GM19455 (cell line): ENCODE results near the gene SLC12A7.
"Not testable (repeated sequence)": the region's sequence is repeated elsewhere in the genome, so short reads cannot be mapped to it uniquely, and the experiment has no call there.

Source experiments
- ATAC-seq: cut with Tn5 transposase; IDR thresholded peaks from one replicate; pipeline ENCODE4 v1.9.1; 2021; ENCODE audit not compliant: unreplicated experiment

The SLC12A7 gene

GRCh38 chr5:1027631-1028441 lies 84.0 kb downstream of the SLC12A7 start:
- no peak for ATAC-seq

- no peak for ATAC-seq
Measured at GRCh38 chr5:1026700-1027621, 84.9 kb downstream of the SLC12A7 start.

GRCh38 chr5:1021969-1022336 lies 89.9 kb downstream of the SLC12A7 start:
- not testable (repeated sequence) for ATAC-seq

- ATAC-seq, result no peak
Measured at GRCh38 chr5:1021136-1021968, 90.5 kb downstream of the SLC12A7 start.

GRCh38 chr5:1020452-1020961 lies 91.4 kb downstream of the SLC12A7 start:
- ATAC-seq, result no peak

GRCh38 chr5:1019001-1019905 lies 92.6 kb downstream of the SLC12A7 start:
- no peak for ATAC-seq

GRCh38 chr5:1018596-1018995 lies 93.3 kb downstream of the SLC12A7 start:
- no peak for ATAC-seq

GRCh38 chr5:1017691-1018455 lies 94.0 kb downstream of the SLC12A7 start:
- ATAC-seq, result no peak

- ATAC-seq, result no peak
Measured at GRCh38 chr5:1017056-1017455, 94.8 kb downstream of the SLC12A7 start.

GRCh38 chr5:1016476-1016875 lies 95.4 kb downstream of the SLC12A7 start:
- no peak for ATAC-seq

GRCh38 chr5:1016036-1016435 lies 95.8 kb downstream of the SLC12A7 start:
- ATAC-seq, result no peak

GRCh38 chr5:1015507-1015906 lies 96.4 kb downstream of the SLC12A7 start:
- no peak for ATAC-seq

GRCh38 chr5:1014781-1015221 lies 97.1 kb downstream of the SLC12A7 start:
- ATAC-seq, result no peak

GRCh38 chr5:1014346-1014745 lies 97.5 kb downstream of the SLC12A7 start:
- no peak for ATAC-seq

- ATAC-seq, result no peak
Measured at GRCh38 chr5:1013948-1014301, 97.9 kb downstream of the SLC12A7 start.

- ATAC-seq, result no peak
Measured at GRCh38 chr5:1013238-1013947, 98.5 kb downstream of the SLC12A7 start.

GRCh38 chr5:1012900-1013237 lies 99.0 kb downstream of the SLC12A7 start:
- ATAC-seq, result no peak

- no peak for ATAC-seq
Measured at GRCh38 chr5:1012313-1012841, 99.5 kb downstream of the SLC12A7 start.
